Measurements from ENCODE around the gene MYO1E.
"Not testable (repeated sequence)": the region's sequence is repeated elsewhere in the genome, so short reads cannot be mapped to it uniquely, and the experiment has no call there.

The MYO1E gene

GRCh38 chr15:59158701-59159034 is 214.0 kb downstream of the MYO1E start:
- DNase-seq, result no peak

GRCh38 chr15:59157840-59158700 is 214.6 kb downstream of the MYO1E start:
- no peak for DNase-seq

GRCh38 chr15:59157396-59157795 is 215.3 kb downstream of the MYO1E start:
- no peak for DNase-seq

GRCh38 chr15:59155431-59155830 is 217.2 kb downstream of the MYO1E start:
- no peak for DNase-seq

GRCh38 chr15:59154243-59154642 is 218.4 kb downstream of the MYO1E start:
- DNase-seq, result no peak

GRCh38 chr15:59153466-59153865 is 219.2 kb downstream of the MYO1E start:
- no peak for DNase-seq

- DNase-seq, result no peak
Observed at GRCh38 chr15:59152694-59153450, 219.8 kb downstream of the MYO1E start.

- DNase-seq, result no peak
Observed at GRCh38 chr15:59150185-59150584, 222.5 kb downstream of the MYO1E start.

GRCh38 chr15:59148153-59148833 is 224.4 kb downstream of the MYO1E start:
- DNase-seq, result no peak

GRCh38 chr15:59147666-59148065 is 225.0 kb downstream of the MYO1E start:
- no peak for DNase-seq

- DNase-seq, result not testable (repeated sequence)
Observed at GRCh38 chr15:59144594-59144993, 228.1 kb downstream of the MYO1E start.

- no peak for DNase-seq
Observed at GRCh38 chr15:59143281-59143680, 229.4 kb downstream of the MYO1E start.

- DNase-seq, result no peak
Observed at GRCh38 chr15:59140422-59141226, 232.0 kb downstream of the MYO1E start.

- no peak for DNase-seq
Observed at GRCh38 chr15:59138243-59138642, 234.4 kb downstream of the MYO1E start.

- no peak for DNase-seq
Observed at GRCh38 chr15:59137566-59137965, 235.1 kb downstream of the MYO1E start.

- DNase-seq, result no peak
Observed at GRCh38 chr15:59133929-59134427, 238.7 kb downstream of the MYO1E start.

- no peak for DNase-seq
Observed at GRCh38 chr15:59131969-59132562, 240.6 kb downstream of the MYO1E start.

GRCh38 chr15:59131456-59131855 is 241.2 kb downstream of the MYO1E start:
- DNase-seq, result no peak

- DNase-seq, result not testable (repeated sequence)
Observed at GRCh38 chr15:59127255-59127654, 245.4 kb downstream of the MYO1E start.

GRCh38 chr15:59125683-59126082 is 247.0 kb downstream of the MYO1E start:
- DNase-seq, result not testable (repeated sequence)

GRCh38 chr15:59124261-59124660 is 248.4 kb downstream of the MYO1E start:
- DNase-seq, result no peak

- no peak for DNase-seq
Observed at GRCh38 chr15:59120937-59121336, 251.7 kb downstream of the MYO1E start.

Measured in activated gamma-delta T cell (primary cell).